Measurements from ENCODE around the gene EHF. TPM values are rescaled to one million over a fixed set of nuclear protein-coding genes. Genes with fewer than 3 reads are reported as not detected.

Gene EHF
- total RNA-seq, 2 donors from 2014 or later = 289 to 316 TPM

DNA sequence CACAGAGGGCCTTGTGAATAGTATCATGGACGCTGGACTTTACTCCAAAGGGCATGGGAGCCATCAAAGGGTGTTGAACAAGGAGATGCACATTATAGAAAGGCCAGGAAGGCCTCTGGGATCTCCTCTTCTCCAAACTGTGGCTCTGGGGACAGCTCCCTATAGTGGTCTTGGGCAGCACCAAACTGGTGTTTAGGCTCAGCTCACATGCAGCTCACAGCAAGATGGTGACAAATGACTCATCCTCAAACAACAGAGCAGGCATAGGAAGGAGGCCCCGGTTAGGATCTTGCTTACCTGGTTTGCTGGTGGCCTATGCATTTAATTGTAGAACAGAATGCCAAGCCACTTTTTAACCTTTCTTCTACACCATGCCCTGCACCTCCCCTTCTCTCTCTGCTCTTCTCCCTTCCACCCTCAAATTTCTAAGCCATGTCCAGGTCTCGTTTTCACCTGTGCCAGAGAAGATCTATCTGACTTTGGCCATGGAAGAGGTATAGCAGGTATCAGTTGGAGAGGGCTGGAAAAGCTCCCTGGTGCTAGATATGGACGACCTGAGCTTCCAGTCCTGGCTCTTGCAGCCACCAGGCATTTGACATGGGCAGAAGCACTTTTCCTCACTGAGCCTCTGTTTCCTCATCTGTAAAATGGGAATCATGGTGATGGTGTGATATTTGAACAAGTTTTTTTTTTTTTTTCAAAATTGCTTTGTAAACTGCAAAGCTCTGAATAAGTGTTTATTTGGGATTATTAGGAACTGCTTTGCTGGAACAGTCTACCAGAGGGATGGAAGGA, 14.4 kb upstream of the EHF start:
- no peaks in the 10 kb centered on the region for H3K4me1 ChIP-seq
- no peak for DNase-seq
- no peak overlapping the region for H3K27ac ChIP-seq
- TF ChIP-seq, protein P1, sequence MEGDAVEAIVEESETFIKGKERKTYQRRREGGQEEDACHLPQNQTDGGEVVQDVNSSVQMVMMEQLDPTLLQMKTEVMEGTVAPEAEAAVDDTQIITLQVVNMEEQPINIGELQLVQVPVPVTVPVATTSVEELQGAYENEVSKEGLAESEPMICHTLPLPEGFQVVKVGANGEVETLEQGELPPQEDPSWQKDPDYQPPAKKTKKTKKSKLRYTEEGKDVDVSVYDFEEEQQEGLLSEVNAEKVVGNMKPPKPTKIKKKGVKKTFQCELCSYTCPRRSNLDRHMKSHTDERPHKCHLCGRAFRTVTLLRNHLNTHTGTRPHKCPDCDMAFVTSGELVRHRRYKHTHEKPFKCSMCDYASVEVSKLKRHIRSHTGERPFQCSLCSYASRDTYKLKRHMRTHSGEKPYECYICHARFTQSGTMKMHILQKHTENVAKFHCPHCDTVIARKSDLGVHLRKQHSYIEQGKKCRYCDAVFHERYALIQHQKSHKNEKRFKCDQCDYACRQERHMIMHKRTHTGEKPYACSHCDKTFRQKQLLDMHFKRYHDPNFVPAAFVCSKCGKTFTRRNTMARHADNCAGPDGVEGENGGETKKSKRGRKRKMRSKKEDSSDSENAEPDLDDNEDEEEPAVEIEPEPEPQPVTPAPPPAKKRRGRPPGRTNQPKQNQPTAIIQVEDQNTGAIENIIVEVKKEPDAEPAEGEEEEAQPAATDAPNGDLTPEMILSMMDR (IDR thresholded peaks at IDR 0.05) = no peak
- H3K9ac ChIP-seq (ENCODE audit: low read depth in 2 of 2, low read length in 2 of 2) = no peak overlapping the region
- H3K9me3 ChIP-seq = no peaks in the 10 kb centered on the region
- no peak overlapping the region for H3K4me3 ChIP-seq
- intact Hi-C loops (cut with DNase I) = no loop called here
- H3K27me3 ChIP-seq = no peaks in the 10 kb centered on the region
- no peaks in the 10 kb centered on the region for H3K36me3 ChIP-seq

DNA sequence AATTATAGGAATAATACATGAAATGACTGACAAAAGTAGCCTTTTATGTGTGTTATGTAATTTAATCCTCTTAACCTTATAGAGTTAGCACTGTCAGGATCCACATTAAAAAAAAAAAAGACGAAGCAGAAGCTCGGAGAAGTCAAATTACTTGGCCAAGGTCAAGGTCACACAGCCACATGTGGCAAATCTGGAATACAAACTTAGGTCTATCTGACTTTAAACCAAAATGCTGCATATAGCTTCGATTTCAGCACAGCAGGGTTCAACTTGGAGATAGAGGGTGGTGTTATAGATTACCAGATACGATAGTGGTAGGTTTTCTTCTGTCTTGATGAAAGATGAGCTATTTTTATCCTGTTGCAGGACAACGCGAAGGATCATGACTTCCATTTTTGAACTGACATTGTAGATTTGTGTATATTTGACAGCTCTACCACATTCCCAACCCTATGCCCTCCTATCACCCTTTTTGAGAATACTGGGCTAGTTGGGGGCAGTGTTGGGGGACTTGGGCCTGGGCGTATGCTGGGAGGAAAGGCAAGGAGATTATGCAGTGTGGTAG, 11.6 kb upstream of the EHF start:
- no peaks in the 10 kb centered on the region for H3K9me3 ChIP-seq
- TF ChIP-seq, protein P1 (IDR thresholded peaks at IDR 0.05) = no peak
- H3K4me3 ChIP-seq = no peak overlapping the region
- DNase-seq = peak; percentile 7
- intact Hi-C loops (cut with DNase I) = no loop called here
- no peaks in the 10 kb centered on the region for H3K27me3 ChIP-seq
- H3K4me1 ChIP-seq = no peaks in the 10 kb centered on the region
- H3K27ac ChIP-seq = no peak overlapping the region
- H3K9ac ChIP-seq (ENCODE audit: low read depth in 2 of 2, low read length in 2 of 2) = no peak overlapping the region
- H3K36me3 ChIP-seq = no peaks in the 10 kb centered on the region

DNA sequence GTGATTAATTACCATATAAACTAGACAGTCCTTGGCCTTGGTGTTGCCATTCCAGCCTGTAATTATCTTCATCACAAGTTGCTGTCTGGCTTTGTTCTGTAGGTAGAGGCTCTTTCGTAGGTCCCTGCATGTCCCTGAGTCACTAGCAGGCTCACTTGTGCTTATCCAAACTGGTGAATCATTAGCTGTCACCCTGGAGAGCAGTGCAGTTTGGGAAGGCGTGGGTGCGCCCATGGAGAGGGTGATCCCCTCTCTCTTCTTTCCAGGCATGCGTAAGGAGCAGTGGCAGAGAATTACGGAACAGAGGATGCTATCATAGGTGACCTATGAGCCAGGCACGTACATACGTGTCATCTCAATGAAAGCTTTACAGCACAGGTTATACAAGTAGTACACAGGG, 11.0 kb upstream of the EHF start:
- DNase-seq = peak; percentile 17
- H3K9me3 ChIP-seq = no peaks in the 10 kb centered on the region
- no peak overlapping the region for H3K27ac ChIP-seq
- intact Hi-C loops (cut with DNase I) = no loop called here
- TF ChIP-seq, protein P1 (IDR thresholded peaks at IDR 0.05) = no peak
- no peak overlapping the region for H3K4me3 ChIP-seq
- H3K9ac ChIP-seq (ENCODE audit: low read depth in 2 of 2, low read length in 2 of 2) = no peak overlapping the region
- H3K4me1 ChIP-seq = no peaks in the 10 kb centered on the region
- H3K36me3 ChIP-seq = no peaks in the 10 kb centered on the region
- H3K27me3 ChIP-seq = no peaks in the 10 kb centered on the region

GRCh38 chr11:34610324-34611041, 10.4 kb upstream of the EHF start:
- TF ChIP-seq, protein P1 (IDR thresholded peaks at IDR 0.05) = no peak
- Histone ChIP-seq H3K4me1 (no peaks in the 10 kb centered on the region), H3K36me3 (no peaks in the 10 kb centered on the region), H3K9ac (ENCODE audit: low read depth in 2 of 2, low read length in 2 of 2) (no peak overlapping the region), H3K27me3 (no peaks in the 10 kb centered on the region), H3K9me3 (no peaks in the 10 kb centered on the region), H3K27ac (no peak overlapping the region), H3K4me3 (no peak overlapping the region)
- peak; percentile 20 for DNase-seq
- intact Hi-C loops (cut with DNase I) = no loop called here

- no peak overlapping the region for H3K4me3 ChIP-seq
- H3K27ac ChIP-seq = no peak overlapping the region
- intact Hi-C loops (cut with DNase I) = no loop called here
- no peaks in the 10 kb centered on the region for H3K4me1 ChIP-seq
- DNase-seq = peak; percentile 11
- TF ChIP-seq, protein P1 (IDR thresholded peaks at IDR 0.05) = no peak
- no peaks in the 10 kb centered on the region for H3K36me3 ChIP-seq
- H3K9me3 ChIP-seq = no peaks in the 10 kb centered on the region
- no peak overlapping the region for H3K9ac ChIP-seq (ENCODE audit: low read depth in 2 of 2, low read length in 2 of 2)
- H3K27me3 ChIP-seq = no peaks in the 10 kb centered on the region
These were observed 7.9 kb upstream of the EHF start for GRCh38 chr11:34613015-34613414.
